GM19023 (cell line): ENCODE data around the gene TET2.
A peak's percentile ranks its signal among the peaks of the same experiment; 100 is the strongest.

Experiments
- ATAC-seq: cut with Tn5 transposase; IDR thresholded peaks from one replicate; pipeline ENCODE4 v1.9.1; 2021; ENCODE audit warnings: mild to moderate bottlenecking, moderate library complexity; ENCODE audit not compliant: unreplicated experiment

Gene TET2

GRCh38 chr4:105181259-105181658 lies 34.6 kb downstream of the TET2 start:
- ATAC-seq = no peak

- ATAC-seq = no peak
Measured at GRCh38 chr4:105182211-105182610, 35.5 kb downstream of the TET2 start.

- ATAC-seq = no peak
Measured at GRCh38 chr4:105184316-105184980, 37.8 kb downstream of the TET2 start.

- ATAC-seq = no peak
Measured at GRCh38 chr4:105186701-105187161, 40.1 kb downstream of the TET2 start.

GRCh38 chr4:105189855-105190650 lies 43.4 kb downstream of the TET2 start:
- no peak for ATAC-seq

- ATAC-seq = peak; percentile 60
Measured at GRCh38 chr4:105191621-105192210, 45.0 kb downstream of the TET2 start.

GRCh38 chr4:105192474-105192873 lies 45.8 kb downstream of the TET2 start:
- ATAC-seq = no peak

GRCh38 chr4:105192910-105193309 lies 46.2 kb downstream of the TET2 start:
- no peak for ATAC-seq

GRCh38 chr4:105193536-105193935 lies 46.9 kb downstream of the TET2 start:
- no peak for ATAC-seq

GRCh38 chr4:105194328-105195231 lies 47.9 kb downstream of the TET2 start:
- ATAC-seq = peak; percentile 73

- no peak for ATAC-seq
Measured at GRCh38 chr4:105196523-105197145, 50.0 kb downstream of the TET2 start.

GRCh38 chr4:105197777-105198176 lies 51.1 kb downstream of the TET2 start:
- no peak for ATAC-seq

- no peak for ATAC-seq
Measured at GRCh38 chr4:105198541-105198940, 51.9 kb downstream of the TET2 start.

- no peak for ATAC-seq
Measured at GRCh38 chr4:105206214-105206613, 59.5 kb downstream of the TET2 start.

- ATAC-seq = no peak
Measured at GRCh38 chr4:105207386-105207785, 60.7 kb downstream of the TET2 start.

- no peak for ATAC-seq
Measured at GRCh38 chr4:105208561-105208960, 61.9 kb downstream of the TET2 start.

- ATAC-seq = peak; percentile 55
Measured at GRCh38 chr4:105210916-105211315, 64.2 kb downstream of the TET2 start.

GRCh38 chr4:105215609-105216313 lies 69.1 kb downstream of the TET2 start:
- no peak for ATAC-seq

GRCh38 chr4:105225500-105225899 lies 78.8 kb downstream of the TET2 start:
- no peak for ATAC-seq

GRCh38 chr4:105227054-105227453 lies 80.4 kb downstream of the TET2 start:
- no peak for ATAC-seq
